NCI-H748 (cell line): ENCODE results near the gene ZNF584.
"Not testable (repeated sequence)": the region's sequence is repeated elsewhere in the genome, so short reads cannot be mapped to it uniquely, and the experiment has no call there.

Experiments
- DNase-seq: peaks from one replicate; lab custom pipeline; 2025; ENCODE audit not compliant: unreplicated experiment; lab: John Stamatoyannopoulos, UW

Gene ZNF584

DNA sequence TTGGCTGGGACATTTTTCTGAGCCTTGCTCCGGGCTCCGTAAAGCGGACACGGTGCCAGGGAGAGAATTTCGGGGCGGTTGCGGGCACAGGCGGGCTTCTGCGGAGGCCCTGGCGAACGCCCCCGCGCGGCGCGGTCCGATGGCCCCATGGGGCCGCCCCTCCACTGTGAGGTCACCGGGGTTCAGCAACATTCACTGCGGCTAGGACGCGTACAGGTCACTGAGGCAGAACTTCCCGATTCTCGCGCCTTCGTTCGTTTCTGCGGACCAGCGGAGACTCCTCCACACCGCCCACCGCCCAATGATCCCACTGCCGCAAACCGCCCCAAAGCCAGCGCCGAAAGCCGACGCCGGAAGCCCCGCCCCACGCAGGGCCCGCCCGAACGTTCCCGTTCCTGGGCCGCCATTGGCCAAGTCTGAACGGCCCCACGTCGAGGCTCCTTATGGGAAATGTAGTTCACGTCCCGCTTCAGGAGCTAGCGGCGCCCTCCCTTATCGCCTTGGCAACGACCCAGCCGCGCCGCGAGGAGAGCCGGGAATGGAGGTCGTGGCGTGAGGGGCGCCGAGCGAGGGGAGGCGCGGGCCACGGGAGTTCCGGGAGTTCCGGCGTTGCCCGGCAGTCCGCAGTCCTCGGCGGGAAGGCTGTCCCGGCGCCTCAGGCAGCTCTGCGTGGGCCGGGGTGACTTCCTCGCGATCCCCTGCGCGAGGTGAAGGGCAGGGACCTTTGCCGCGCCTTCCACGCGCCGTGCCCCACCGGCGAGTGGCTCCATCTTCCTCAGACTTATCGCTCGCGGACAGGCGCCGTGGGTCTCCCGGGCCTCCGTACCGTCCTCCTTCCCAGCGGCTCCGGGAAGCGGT is at the start of gene ZNF584:
Gene ZNF584 (plus strand): TSS at position 498 of the 858 bp plus-strand sequence. CDS start 499 bp downstream, outside the sequence.
- DNase-seq = peak; percentile 99

DNA sequence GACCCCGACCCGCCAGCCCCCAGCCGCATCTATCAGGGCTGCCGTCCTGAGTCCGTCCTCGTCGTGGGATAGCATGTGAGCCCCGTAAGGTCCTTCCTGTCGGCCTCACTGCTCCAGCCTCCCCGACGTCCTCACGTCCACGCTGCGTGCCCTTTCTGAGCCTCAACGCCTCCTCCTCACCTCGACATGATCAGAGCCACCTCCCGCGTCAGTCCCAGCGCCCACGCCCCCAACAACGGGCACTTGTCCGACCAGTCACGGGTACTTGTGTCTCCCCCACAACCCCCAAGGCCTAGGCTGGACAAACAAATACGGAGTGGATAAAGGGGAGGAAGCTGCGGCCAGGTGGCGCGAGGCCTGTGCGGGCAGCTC is 46.6 kb upstream of the ZNF584 start:
- peak; percentile 74 for DNase-seq

DNA sequence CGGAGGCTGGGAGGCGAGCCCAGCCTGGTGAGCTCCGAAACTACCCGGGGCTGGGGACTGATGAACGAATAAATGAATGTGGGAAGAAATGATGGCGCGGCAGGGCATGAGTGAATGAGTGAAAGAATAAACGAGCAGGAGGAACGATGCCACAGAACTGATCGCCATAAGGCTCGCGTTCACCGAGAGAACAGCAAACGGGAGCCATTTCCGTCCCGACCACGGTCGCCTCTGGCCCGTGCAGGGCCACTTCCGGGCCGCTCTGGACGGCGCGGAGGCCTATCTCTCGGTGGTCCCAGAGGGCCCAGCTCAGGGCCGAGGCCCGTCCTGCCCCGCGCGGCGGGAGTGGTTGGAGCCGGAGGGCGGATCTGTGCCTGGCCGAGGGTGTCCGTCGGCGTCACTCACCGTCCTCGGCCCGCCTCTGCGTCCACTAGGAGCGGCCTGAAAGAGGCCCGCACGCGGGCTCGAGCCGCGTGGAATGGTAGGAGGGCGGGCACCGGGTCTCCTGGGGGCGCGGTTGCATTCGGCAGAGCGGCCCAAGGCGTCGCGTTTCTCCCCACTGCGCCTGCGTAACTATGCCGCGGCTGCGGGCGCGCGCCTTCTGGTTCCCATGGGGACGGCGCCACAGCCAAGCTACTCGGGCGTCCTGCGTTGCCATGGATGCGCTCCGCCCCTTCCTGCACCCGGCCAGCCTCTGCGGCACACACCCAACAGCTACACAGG is 46.0 kb upstream of the ZNF584 start, which contains the start of gene ZNF497:
Gene ZNF497 (minus strand): TSS at position 480 of the 723 bp plus-strand sequence. CDS start 5,116 bp downstream, outside the sequence.
- DNase-seq = peak; percentile 99

DNA sequence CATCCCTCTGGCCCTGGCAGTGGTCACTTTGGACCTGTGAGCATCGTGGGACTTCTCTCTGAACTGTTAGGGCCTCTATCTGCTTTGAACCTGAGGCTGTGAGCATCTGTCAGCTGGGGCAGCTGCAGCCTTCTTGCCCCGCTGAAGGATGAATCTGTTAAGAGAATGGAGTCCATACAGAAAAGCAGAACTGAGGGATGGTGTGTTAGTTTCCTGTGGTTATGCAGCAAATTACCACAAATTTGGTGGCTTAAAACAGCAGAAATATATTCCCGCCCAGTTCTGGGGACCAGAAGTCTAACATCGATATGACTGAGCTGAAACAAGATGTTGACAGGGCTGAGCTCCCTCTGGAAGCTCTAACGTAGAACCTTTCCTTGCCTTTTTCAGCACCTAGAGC is 44.3 kb upstream of the ZNF584 start:
- no peak for DNase-seq

DNA sequence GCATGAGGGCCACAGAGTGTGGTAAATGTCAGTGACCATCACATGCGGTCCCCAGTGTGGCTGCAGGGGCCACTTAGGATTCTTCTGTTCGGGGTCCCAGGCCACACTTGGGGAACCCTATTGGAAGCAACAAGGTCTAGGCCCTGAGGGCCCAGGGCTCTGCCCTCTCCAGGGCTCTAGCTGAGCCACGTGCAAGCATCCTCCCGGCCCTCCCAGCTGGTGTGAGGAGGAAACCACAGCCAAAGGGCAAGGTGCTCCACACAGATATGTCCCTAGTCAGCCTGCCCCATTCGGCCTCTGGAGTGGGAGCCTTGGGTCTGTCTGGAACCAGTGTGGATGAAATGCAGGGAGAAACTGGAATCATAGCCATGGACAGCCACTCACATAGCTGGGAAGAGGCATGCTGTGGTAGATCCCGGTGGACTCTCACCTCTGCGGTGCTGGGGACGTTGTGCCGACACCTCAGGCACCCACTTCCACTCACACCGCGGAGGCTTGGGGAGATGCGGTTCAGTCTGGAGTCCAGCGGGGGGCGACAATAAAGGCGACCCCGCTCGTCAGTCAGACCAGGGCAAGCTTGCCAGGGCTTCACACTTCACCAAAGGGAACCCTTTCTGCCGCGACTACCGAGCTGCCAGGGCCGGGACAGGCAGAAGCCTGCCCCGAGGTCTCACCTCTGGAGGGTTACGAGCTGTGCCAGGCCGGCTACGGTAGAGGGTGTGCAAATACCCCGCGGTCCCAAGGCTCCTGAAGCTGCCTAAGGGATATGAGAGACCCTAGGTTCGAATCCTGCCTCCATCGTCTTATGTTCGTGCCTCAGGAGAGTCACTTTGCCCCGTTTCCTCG is 41.6 kb upstream of the ZNF584 start:
- DNase-seq = no peak

DNA sequence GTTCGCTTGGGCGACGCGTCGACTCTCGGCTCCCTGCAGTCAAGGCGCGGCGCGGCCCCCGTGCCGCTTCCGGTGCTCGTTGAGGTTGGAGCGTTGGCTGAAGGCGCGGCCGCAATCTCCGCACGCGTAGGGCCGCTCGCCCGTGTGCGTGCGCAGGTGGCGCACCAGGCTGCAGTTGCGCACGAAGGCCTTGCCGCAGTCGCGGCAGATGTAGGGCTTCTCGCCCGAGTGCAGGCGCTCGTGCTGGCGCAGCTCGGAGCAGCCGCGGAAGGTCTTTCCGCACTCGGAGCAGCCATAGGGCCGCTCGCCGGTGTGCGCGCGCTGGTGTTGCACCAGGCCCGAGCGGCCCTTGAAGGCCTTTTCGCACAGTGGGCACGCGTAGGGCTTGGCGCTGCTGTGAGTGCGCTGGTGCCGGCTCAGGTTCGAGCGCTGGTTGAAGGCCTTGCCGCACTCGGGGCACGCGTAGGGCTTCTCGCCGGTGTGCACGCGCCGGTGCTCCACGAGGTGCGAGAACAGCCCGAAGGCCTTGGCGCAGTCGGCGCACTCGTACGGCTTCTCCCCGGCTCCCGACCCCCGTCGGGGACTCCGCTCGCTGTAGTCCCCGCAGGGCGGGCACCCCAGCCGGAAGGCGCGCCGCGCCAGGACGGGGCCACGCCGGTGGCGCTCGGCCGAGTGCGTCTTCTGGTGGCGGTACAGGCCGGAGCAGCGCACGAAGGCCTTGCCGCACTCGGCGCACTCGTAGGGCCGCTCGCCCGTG is 40.6 kb upstream of the ZNF584 start:
- DNase-seq = no peak

DNA sequence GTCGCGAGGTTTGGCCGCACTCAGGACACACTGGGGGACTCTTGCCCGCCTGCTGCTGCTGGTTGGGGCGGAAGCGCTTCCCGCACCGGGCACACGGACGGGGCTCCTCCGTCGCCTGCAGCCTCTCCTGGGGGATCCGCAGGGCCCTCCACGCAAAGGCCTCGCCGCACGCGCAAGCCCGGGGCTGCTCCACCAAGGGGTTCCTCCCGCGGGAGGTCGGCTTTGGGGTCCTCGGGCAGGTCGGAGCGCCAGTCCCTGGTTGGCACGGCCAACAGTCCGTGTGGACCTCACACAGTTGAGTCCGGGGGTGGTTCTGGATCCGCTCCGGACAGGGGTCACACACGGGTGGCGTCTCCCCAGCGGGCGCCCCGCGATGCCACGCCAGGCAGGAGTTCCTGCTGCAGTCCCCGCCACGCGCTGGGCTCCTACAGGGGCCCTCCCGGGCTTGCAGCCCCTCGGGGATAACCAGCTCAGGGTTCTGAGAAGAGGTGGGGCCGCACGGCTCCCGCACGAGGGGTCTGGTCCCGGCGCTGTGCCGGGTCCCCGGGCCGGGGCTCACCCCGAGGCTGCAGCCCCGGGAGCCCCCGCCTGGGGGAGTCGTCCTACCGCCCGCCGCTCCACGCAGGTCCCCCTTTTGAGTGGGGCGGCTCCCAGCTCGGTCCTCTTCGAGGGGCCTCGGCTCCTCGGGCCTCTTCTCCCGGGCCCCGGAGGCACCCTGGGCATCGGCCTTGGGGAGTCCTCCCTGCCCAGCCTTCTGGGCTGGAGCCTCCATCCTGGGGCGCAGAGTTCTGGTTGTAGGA is 39.7 kb upstream of the ZNF584 start:
- DNase-seq = no peak

DNA sequence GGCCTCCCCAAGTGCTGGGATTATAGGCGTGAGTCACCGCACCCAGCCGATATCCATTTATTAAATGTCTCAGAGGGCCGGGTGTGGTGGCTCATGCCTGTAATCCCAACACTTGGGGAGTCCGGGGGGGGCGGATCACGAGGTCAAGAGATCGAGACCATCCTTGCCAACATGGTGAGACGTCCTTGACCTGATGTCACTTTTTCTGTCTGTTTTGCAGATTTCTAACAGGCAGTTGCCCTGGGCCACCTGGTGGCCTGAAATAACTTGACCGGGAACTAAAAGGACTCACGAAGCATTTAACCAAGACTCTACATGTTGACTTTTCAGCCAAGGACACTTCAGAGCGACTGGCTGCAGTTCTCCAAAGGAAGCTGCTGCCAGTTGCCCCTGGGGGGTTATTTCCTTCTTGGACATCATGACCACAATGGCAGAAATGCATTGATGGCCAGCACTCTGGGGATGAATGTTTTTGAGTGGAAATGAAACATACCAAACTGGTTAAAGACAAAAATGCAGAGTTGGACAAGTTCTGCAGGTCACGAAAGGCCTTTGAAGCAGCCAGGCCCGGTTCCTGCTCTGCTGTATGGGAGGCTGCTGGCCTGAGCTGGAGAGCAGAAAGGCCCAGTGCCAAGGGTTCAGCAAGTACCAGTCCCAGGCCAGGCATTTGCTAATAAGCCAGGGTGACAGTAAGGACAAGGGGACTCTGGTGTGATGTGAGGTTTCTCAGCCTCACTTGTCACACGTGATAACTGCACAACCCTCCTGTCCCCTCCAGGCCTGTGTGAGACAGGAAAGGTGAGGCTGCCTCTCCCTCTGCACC is 35.9 kb upstream of the ZNF584 start:
- DNase-seq = no peak

DNA sequence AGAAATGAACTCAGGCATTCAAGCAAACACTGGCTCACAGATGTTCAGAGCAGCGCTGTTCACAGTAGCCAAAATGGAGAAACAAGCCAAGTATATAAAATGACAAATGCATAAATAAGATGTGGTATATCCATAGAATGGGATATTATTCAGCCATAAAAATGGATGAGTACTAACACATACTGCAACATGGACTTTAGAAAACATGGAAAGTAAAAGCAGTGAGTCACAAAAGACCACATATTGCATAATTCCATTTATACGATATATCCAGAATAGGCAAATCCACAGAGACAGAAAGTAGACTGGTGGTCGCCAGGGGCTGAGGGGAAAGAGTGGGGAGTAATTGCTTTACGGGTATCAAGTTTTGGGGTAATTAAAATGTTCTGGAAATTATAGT is 34.2 kb upstream of the ZNF584 start:
- DNase-seq = no peak

DNA sequence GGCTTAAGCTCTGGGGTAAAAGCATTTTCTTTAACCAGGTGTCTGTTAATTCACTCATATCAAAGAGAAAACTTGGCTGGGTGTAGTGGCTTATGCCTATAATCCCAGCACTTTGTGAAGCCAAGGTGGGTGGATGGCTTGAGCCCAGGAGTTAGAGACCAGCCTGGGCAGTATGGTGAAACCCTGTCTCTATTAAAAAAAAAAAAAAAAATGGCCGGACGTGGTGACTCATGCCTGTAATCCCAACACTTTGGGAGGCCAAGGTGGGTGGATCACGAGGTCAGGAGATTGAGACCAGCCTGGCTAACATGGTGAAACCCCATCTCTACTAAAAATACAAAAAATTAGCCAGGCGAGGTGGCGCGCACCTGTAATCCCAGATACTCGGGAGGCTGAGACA is 31.7 kb upstream of the ZNF584 start:
- DNase-seq = not testable (repeated sequence)

DNA sequence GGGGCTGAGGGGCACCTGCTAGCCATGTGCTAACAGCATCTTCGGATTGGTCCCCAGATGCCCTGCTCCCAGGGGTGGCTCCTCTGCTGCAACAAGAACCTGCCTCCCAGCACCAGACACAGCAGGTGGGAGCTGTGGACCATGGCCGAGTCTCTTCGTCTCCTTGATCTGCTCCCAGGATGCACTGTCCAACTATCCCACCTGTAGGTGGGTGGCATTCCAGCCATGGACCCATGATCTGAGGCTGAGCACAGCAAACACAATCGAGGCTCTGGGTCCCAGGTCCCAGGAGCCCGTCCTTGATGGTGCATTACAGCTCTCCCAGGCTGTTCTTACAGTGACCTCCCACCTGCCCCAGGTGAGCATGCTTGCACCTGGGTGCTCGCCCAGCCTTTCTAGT is 29.2 kb upstream of the ZNF584 start:
- no peak for DNase-seq

DNA sequence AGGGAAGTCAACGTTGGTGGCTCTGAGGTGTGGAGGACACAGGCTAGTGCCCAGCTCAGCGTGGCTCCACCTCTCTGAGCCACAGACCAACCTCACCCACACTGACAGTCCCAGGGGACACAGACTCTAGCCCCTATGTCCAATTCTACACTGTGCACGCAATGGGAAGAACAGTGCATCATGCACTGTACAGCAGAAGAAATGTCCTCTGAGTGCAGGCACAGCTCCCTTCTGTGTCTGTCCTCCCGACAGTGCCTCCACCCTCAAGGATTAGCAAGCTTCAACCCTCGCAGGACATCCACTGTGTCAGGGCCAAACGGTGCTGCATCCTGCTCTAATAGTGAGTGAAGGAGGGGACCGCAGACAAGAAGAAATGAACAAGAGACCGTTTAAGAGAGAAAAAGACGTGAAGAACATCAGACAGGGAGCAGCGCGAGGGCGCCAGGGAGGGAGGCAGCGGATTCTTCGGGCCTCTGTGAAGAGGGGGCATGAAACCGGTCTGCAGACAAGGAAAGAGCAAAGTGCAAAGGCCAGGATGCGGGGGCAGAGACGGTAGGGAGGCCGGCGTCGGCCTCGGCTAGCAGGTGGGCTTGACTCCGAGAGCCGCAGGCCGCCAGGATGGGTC is 28.3 kb upstream of the ZNF584 start:
- DNase-seq = no peak

DNA sequence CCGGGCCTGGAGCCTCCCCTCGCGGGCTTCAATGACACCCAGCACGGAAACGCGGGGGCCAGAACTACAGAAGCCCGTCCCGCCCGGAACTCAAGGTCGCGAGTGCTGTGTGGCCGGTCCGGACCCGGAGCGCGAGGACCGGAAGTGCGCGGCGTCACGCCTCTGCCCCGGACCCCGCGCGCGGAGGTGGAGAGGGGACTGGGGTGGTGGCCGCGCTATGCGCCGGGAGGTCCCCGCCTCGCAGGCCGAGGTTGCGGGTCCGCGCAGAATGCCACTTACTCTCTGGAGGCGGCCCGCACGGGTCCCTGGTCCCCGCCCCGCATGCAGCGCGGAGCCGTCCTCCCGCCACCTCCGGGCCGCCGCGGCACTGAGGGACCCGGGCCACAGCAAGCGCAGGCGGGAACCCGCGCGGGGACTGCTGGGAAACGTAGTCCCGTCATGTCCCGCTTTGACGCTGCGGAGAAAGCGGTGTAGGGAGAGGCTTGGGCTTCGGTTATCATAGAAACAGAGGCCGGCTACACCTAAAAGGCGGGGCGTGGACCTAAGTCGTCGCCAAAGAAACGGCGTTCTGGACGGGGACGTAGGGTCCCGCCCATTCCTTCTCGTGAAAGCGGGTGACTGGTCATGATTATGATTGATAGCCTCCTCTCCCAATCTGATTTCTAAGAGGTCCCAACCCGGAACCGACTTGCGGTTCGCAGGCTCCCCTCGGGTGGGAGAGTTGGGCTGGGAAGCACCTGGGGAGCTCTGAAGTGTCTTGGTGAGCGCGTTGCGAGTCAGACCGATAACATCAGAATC is 27.6 kb upstream of the ZNF584 start, which contains the start of gene ZNF837:
Gene ZNF837 (minus strand): TSS at position 369 of the 798 bp plus-strand sequence. CDS start 11,698 bp downstream, outside the sequence.
- peak; percentile 100 for DNase-seq

DNA sequence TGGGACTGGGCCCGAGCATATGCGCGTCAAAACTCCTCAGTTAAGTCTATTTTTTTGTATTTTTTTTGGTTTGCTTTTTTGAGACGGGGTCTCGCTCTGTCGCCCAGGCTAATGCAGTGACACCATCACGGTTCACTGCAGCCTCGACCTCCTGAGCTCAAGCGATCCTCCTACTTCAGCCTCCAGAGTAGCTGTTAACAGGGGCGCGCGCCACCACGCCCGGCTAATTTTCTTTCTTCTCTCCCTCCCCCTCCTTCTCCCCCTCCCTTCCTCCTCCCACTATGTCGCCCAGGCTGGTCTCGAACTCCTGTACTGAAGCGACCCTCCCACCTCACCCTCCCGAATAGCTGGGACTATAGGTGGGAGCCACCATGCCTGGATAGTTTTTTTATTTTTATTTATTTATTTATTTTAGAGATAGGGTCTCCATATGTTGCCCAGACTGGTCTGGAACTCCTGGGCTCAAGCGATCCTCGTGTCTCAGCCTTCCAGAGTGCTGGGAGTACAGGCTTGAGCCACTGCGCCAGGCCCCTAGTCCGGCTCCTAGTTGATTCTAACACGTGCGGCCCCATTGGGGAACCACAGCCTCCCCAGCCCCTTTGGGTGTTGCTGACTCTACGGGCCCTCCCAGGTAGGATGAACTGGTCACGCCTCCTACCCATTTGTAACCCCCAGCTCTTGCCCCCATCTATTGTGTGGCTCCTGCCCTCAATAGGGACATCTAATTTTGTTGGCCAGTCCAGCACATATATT is 26.8 kb upstream of the ZNF584 start:
- DNase-seq = no peak

DNA sequence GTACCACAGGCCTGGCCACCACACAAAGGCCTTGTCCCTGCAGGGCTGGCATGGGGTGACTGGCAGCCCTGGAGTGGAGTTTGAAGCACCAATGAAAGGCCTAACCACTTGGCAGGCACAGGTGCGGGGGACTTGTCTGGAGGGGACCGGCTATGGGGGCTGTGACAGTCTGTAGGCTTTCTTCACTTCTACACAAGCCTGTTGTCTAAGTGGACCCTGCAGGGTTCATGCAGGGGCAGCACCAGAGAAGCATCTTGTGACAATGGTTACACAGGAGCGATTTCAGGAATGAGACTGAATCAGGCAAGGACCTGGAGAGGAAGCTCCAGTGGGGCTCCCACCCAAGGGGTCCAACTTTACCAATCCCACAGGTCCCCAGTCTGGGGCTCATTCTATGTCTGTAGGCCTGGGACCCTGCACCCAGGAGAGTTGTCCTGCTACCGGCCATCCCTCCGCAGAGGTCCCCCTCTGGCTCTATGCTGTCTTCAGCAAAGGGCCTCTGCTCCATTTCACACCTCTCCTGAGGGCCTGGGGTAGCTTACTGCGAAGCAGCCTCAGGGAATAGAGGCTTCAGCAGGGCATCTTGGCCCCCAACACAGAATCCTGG is 25.3 kb upstream of the ZNF584 start:
- DNase-seq = no peak

DNA sequence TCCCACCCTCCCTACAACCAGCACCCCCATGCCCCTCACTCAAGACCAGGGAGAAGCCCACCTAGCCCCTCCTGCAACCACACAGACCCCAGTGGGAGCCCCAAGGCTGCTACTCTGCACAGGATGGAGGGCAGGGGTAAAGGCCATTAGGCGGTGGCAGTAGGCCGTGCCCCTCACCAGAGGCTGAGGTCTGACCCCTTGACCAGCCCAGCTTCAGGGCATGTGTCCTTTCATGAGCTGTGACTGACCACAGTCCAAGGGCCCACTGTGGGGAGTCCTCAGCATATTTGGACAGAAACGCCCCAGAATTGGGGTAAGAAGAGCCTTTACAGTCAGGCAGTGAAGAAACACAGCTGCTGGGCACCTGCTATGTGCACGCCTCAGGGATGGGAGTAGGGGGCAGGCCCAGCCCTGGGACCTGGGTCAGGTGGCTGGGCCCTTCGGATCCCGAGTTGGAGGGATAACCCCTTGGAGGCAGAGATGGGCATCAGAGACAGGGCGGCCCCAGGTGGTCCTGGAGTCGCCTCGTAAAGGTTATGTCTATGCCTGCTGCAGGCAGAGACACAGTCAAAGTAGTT is 23.0 kb upstream of the ZNF584 start:
- no peak for DNase-seq
